ELR (cell line): Measurements from ENCODE around the gene DDX50.
"Not testable (repeated sequence)": the region's sequence is repeated elsewhere in the genome, so short reads cannot be mapped to it uniquely, and the experiment has no call there.

ENCODE experiments used
- DNase-seq: peaks from one replicate; pipeline ENCODE4 v3.0.0-alpha.2; 2015; ENCODE audit warnings: low read depth

Gene DDX50, protein sequence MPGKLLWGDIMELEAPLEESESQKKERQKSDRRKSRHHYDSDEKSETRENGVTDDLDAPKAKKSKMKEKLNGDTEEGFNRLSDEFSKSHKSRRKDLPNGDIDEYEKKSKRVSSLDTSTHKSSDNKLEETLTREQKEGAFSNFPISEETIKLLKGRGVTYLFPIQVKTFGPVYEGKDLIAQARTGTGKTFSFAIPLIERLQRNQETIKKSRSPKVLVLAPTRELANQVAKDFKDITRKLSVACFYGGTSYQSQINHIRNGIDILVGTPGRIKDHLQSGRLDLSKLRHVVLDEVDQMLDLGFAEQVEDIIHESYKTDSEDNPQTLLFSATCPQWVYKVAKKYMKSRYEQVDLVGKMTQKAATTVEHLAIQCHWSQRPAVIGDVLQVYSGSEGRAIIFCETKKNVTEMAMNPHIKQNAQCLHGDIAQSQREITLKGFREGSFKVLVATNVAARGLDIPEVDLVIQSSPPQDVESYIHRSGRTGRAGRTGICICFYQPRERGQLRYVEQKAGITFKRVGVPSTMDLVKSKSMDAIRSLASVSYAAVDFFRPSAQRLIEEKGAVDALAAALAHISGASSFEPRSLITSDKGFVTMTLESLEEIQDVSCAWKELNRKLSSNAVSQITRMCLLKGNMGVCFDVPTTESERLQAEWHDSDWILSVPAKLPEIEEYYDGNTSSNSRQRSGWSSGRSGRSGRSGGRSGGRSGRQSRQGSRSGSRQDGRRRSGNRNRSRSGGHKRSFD

DNA sequence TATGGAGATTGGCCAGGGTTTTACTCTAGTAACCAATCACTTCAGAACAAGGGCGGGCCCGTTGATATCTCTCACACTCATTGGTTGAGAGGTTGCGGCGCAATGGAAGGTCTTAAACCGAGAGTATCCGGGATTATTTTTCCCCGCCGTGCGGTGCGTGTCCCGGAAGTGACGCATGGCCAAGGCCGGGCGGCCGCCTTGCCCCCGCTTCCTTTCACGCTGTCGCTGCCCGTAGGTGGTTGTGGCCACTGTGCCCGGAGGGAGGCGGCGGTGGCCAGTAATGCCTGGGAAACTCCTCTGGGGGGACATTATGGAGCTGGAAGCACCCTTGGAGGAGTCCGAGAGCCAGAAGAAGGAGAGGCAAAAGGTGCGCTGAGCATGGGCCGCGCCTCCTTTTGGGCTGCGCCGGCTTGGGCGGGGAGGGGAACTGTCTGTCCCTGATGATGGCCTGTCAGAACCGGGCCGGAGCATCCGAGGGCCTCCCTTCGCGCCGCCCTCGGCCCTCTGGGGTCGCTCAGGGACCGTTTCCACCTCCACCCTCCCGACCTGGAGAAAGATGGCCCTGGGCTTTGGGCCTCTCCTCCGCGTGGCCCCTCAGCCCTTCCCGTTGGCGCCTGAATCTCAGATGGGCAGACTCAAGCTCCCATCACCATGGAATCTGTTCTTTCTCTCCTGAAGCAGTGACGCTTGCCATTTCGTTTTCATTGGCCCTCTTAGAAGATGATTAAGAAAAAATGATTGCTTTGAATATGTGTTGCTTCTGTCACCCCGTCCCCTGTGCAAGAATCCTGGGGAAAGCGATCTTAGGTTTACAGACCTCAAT, at the start of gene DDX50:
DDX50 (plus strand) TSS at position 211 of the 823 bp plus-strand sequence; CDS start at position 281, 70 bp downstream.
- peak; percentile 100 for DNase-seq

DNA sequence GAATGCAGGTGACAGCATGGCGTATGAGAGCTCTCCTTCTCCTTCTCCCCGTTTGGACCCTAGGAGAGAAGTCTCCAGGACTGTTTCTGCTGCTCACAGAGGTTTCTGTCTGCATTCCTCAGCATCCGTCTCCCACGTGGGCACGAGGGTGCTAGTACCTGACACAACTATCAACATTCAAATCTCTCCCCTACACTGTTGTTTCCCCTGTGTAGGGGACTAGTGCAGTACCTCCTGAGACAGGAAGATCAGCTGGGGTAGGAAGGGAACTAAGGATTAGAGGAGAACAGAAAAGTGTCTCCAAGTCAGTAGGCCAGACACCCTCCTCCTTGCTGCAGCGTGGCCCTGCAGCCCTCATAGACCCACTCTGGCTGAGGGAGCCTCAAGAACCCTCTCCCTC, 44.8 kb upstream of the DDX50 start:
- no peak for DNase-seq

DNA sequence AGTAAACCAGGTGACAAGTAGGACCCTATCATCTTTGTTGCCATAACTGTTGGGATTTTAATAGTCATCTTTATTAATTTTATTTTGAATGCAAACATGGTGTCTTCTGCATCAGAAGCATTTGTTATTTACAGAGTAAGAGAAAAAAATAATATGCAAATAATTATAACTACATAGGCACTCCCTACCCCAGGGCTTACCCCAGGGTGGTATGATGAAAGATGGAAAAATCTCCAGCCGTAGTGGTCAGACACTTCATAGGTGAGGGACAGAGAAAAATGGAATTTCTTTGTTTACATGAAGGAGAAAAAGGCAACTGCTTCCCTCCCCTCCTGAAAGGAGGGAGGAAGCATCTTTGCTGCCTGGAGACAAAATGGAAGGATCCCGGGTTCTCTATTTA, 44.1 kb upstream of the DDX50 start:
- no peak for DNase-seq

DNA sequence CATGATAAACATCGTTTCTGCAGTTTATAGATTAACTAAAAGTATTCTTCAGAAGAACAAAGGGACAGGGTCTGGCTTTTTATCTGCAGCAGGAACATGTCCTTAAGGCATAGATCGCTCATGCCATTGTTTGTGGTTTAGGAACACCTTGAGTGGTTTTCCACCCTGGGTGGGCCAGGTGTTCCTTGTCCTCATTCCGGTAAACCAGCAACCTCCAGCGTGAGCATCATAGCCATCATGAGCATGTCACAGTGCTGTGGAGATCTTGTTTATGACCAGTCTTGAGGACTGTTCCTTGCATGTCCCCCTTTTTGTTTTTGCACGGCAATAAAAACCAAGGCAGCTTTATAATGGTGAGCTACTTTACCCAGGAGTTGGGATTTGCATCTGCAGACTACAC, 39.9 kb upstream of the DDX50 start:
- DNase-seq, result no peak

DNA sequence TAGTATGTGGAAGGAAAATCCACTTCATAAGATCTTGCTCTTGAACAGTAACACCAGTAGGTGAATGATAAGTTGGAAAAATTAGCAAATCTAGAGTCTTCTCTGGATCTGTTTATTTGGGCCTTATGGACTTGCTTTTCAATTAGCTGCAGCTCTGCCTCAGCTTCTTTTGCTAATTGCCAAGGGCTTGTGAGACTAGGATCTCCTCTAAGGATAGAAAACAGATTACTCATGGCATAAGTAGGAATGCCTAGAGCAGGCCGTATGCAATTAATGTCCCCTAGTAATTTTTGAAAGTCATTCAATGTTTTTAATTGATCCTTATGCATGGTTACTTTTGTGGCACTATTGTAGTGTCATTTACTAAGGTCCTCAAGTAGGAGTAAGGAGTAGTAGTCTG, 36.5 kb upstream of the DDX50 start:
- no peak for DNase-seq

DNA sequence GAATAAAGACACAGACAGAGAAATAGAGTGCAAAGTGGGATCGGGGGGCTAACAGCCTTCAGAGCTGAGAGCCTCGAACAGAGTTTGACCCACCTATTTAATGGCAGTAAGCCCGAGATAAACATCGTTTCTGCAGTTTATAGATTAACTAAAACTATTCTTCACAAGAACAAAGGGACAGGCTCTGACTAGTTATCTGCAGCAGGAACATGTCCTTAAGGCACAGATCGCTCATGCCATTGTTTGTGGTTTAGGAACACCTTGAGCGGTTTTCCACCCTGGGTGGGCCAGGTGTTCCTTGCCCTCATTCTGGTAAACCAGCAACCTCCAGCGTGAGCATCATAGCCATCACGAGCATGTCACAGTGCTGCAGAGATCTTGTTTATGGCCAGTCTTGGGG, 32.9 kb upstream of the DDX50 start:
- not testable (repeated sequence) for DNase-seq

DNA sequence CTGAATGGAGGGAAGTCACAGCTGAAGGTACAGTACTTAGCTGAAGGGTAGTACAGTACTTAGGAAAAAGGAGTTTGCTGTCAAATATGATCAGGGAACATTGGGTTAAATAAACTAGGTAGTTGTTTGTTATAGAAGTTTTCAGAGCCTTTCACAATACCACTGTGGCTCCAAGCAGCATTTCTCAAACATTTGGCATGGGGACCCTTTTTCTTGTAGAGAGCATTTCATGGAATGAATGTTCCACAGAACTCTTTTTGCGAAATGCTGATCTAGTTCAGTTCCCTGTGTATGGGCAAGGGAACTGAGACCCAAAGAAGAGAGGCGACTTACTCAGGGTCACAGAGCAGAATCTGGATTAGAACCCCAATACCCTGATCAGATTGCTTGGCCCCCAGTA, 31.5 kb upstream of the DDX50 start:
- no peak for DNase-seq

DNA sequence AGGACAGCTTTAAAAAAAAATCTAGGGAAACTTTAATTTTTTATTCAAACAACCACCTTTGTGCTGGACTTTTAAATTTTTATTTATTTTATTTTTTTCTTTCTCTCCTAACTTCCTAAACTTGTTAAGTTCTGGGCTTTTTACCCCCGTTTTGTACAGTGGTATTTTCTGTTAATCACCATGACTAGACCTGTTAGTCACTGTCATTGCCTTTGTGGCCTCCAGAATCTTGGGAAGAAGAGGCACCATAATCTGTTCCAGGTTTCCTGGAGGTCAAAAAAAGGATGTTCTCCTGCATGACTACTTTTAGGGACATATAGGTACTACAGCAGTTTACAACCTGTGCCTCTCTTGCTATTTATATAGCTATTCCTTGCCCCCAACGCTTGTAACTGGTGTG, 31.1 kb upstream of the DDX50 start:
- no peak for DNase-seq

DNA sequence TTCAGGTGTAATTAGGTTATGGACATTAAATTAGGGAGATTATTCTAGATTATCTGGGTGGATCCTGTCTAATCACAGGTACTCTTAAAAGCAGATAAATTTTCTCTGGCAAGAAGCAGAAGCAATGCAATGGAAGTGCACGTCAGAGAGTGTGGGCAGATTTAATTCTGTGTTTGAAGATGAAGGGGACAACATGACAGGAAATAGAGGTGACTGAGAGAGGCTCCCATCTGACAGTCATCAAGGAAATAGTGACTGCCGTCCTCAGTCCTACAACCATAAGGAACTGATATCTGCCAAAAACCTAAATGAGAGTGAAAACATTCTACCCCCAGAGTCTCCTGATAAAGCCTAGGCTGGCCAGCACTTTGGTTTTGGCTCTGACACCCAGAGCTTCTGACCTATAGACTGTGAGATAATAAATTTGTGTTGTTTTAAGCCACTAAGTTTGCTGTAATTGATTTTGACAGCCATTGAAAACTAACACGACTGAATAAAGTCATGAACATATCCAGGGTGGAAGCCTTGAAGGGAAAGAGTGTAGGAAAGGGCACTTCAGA, 30.5 kb upstream of the DDX50 start:
- no peak for DNase-seq

DNA sequence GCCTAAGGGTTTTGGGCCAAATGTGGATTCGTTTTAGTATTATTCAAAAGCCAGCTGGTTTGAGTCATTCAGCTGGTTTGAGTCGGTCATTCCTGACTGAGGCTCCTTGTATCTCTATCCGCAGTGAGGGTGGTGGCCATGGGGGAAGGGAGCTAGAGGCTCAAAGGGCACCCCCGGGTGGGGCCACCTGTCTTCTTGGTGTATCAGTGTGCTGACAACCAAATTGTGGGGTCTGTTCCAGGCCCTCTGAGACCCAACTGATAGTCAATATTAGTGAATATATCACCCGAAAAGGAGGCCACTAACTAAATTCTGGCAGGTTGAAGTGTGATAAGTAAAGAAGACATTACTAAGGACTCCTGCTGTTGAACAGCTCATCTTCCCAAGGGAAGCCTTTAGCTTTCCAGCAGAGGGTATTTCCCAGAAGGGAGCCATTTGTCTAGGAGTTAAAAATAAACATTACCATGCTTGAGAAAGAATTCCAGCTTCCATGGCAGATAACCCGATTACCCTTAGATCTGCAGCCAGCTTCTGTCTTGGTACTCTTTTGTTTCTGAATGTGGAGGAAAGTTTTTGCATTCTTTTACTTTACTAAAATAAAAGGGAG, 29.9 kb upstream of the DDX50 start:
- peak; percentile 11 for DNase-seq

DNA sequence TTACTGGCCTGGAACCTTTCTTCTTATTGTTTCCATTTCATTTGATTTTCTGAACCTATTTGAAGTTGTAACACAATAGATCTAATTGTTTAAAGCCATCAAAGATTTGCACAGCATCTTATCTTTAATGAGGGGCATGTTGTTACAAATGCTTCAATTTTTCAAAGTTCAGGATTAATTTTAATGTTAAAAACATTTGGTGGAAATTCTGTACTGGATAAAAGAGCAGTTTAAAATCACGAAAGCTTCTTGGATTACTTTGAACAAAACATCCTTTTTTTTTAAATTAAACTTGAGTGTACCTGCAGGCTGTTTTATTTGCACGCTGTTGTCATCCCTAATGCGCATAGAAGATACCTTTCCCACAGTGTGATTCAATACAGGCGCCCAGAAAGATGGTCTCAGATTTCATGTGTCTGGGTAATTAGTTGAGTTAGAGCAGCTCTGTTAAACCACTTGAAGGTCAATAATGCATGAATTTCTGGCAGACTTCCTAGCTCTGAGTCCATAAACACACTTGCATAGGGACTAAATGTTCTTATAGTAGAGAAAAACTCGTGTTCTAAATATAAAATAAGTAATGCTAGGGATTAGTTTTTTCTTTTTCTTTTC, 29.3 kb upstream of the DDX50 start:
- peak; percentile 9 for DNase-seq

DNA sequence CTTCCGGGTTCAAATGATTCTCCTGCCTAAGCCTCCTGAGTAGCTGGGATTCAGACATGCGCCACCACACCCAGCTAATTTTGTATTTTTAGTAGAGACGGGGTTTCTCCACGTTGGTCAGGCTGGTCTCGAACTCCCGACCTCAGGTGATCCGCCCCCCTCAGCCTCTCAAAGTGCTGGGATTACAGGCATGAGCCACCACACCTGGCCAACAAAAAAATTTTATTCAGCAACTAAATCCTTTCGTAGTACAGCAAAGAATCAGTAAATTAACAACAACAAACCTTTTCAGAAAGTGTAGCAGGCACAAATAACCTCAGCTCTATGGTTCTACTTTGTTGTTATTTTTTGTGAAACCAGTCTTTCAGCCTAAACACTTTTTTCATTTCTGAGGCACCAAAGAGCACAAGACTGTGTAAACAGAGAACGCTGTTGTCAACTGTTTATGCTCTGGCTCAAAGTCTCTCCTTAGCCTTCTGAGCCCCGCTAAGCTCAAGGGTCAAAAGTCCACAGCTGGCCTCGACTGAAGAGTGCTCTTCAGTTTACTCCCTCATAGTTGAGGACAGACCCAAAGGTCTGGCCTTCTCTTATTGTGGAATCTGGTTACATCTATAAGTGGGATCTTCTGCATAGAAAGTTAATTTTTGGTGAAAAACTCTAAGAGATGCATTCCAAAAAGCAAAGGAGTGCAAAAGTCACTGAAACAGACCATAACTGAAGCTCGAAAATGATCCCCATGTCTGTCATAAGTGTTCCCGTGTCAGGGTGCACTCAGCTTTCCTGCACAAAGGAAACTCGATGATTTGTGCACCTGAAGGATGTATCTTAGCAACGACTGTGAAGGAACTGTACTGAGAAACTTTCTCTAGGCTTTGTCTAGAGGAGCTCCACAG, 24.6 kb upstream of the DDX50 start:
- no peak for DNase-seq

DNA sequence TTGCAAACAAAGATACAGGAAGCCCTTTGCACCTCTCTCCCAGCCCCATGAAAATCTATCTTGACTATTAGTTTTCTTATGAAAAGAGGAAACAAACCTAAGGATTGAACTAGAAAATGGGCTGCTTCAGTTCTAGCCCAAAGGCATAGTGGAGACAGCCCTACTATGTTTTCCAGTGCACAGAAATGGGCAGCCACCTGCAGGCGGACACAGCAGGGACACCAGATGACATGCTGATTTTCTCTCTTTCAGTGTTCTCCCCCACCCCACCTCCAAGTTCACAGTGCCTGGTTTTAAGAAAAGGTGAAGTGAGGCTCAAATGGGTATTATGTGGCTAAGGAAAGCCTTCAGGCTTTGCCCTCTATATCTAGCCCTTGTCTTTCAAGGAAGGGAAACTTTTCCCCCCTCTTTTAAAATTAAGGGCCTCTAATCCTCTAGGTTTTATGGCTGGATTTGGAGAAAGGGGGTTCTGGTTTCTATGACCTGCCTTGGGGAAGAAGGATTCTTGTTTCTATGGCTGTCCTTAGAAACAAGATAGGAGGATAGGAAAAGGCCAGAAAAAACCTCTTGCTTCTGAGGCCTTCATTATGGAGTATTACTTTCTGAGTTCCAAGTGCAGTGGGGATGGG, 23.5 kb upstream of the DDX50 start:
- no peak for DNase-seq

DNA sequence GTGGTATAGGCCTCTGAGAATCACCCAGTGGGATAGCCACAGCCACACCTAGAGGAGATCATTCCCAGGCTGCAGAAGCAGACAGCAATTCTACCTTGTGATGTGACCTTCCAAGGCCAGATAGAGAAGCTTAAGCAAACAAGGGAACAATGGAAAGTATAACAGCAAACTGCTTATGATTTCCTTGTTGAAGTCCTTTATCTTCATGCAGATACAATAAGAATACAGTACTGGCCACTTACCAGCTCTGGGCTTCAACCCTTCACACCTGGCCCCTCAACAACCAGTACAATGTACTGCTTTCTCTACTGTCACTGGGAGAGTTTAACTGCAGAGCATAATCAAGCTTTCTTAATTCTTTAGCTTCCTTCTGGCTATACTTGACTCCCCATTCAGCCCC, 22.6 kb upstream of the DDX50 start:
- DNase-seq, result no peak

DNA sequence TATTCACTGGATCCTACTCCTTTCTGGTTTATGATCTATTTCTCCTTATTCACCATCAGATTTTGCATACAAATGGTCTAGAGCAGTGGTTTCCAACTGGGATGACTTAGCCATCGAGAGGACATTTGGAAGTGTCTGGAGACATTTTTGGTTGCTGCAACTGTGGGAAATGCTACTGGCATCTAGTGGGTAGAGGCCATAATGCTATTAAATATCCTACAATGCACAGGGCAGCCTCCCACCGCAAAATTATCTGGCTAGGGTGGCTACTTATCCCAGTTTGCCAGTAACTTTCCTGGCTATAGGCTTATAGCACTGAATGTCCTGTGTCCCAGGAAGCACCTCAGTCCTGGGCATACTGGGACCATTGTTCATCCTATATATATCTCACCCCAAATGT, 21.5 kb upstream of the DDX50 start:
- no peak for DNase-seq

DNA sequence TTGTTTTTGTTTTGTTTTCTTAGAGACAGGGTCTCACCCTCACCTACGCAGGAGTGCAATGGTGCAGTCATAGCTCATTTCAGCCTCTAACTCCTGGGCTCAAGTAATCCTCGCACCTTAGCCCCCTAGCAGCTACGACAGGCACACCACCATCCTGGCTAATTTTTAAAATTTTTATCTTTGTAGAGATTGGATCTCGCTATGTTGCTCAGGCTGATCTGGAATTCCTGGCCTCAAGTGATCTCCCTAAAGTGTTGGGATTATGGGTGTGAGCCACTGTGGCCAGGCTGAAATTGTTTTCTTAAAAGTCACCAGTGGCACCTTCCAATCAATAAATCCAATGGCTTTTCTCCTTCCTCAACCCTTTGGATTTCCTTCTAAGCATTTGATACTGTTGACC, 20.9 kb upstream of the DDX50 start:
- no peak for DNase-seq

DNA sequence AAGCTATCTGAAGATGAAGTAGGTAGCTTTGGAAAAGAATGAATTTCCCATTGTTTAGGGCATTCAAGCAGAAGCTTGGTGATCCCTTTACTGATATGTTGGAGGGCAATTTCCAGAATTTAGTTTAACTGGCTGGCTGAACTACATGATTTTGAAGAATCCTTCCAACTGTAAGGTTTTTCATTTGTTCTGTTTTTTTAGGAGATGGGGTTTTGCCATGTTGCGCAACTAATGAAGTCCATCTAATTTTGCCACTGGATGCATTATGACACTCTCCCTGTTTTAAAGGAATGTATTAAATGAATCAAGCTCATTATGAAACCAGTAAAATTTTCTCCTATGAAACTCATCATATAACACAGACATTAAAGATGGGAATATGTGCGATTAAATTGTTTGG, 6.1 kb upstream of the DDX50 start:
- DNase-seq, result no peak

DNA sequence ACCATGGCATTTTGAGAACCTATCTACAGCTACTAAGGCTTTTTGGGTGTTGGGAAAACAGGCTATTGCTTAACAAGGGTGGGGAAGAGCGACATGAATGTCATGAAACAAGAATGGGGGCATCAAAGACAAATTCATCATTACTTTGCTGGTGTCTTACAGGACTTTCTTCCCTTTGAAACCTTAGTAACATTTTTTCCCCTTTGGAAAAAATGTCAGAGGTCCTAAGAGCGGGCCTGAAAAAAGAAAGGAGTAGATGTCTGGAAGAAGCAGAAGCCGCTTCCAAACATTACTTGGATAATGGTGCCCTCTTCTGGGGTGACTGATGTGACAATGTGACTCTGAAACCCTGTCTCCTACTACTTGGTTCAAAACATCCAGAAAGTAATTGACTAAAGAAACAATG, 3.8 kb upstream of the DDX50 start:
- DNase-seq, result peak; percentile 73

DNA sequence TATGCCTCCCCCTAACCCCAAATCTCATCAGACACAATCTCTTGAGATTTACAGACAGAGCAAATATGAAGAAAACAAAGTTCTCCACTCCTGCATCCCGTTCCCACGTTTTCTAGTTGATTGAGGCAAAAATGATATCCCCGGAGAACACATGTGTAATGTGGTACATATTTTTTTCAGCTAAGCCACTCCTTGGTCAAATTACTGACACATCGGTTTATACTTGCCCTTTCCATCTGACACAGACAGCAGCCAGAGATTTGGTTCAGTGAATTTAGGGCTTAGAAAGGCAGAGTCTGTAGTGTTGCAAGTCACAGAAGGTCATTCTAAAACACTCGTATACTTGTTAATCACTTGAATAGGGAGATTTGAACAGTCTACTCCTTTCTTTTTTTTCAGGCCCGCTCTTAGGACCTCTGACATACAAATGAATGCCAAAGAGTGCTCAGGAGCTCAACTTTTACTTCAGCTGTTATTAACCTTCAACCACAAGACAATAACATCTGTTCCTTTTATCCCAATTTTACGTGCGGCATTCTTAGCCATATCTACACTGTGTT, 1.8 kb upstream of the DDX50 start:
- DNase-seq, result no peak
